Small intestine (tissue), 7 donors: ENCODE data around the gene NPAT. TPM values are rescaled to one million over a fixed set of nuclear protein-coding genes. Genes with fewer than 3 reads are reported as not detected.

ENCODE experiments used
- DNase-seq, 2 donors: peaks; one replicate each; pipeline versions ENCODE4 v3.0.0 to v3.0.0-alpha.2; 2013
- FAIRE-seq: peaks from 2 replicates; lab custom pipeline; 2012; peaks lifted over from hg19 to GRCh38; lab: Jason Lieb, UNC
- H3K27ac ChIP-seq, 3 donors: one replicate each; pipeline ENCODE4 v1.5.1; 2013; ENCODE audit warnings: low read length in 2 of 3, mild to moderate bottlenecking in 2 of 3, control low read depth in 1 of 3, inconsistent platforms in 1 of 3, low read depth in 1 of 3, moderate library complexity in 1 of 3
- H3K27me3 ChIP-seq, 3 donors: one replicate each; pipeline ENCODE4 v1.6.1; 2013; ENCODE audit warnings: low read length in 3 of 3, inconsistent platforms in 1 of 3; ENCODE audit not compliant: control insufficient read depth in 3 of 3, insufficient read depth in 3 of 3
- H3K36me3 ChIP-seq, 3 donors: one replicate each; pipeline ENCODE4 v1.6.1; 2013; ENCODE audit warnings: low read length in 3 of 3, inconsistent platforms in 1 of 3, low read depth in 1 of 3, mild to moderate bottlenecking in 1 of 3, moderate library complexity in 1 of 3; ENCODE audit not compliant: control insufficient read depth in 3 of 3, insufficient read depth in 2 of 3
- H3K4me1 ChIP-seq, 3 donors: one replicate each; pipeline ENCODE4 v1.6.1; 2013; ENCODE audit warnings: low read length in 2 of 3, inconsistent platforms in 1 of 3, low read depth in 1 of 3, mild to moderate bottlenecking in 1 of 3, moderate library complexity in 1 of 3; ENCODE audit not compliant: control insufficient read depth in 3 of 3, insufficient read depth in 2 of 3
- H3K4me3 ChIP-seq, 3 donors: one replicate each; pipeline ENCODE4 v1.5.1; 2013; ENCODE audit warnings: low read length in 3 of 3, control low read depth in 1 of 3, inconsistent platforms in 1 of 3, low read depth in 1 of 3, mild to moderate bottlenecking in 1 of 3, moderate library complexity in 1 of 3
- H3K9me3 ChIP-seq, 2 donors: one replicate each; pipeline ENCODE4 v1.6.1; 2013; ENCODE audit warnings: low read depth in 1 of 2, low read length in 1 of 2; ENCODE audit not compliant: control insufficient read depth in 2 of 2, insufficient read depth in 1 of 2
- WGBS, 3 donors: extraction: QIAGEN DNeasy Blood & Tissue Kit; methylation state at CpG; one replicate each; pipeline ENCODE4 v1.1.7; 2013; 5-methylcytosine and 5-hydroxymethylcytosine counted together
- polyA plus RNA-seq, 4 donors: library from polyadenylated mRNA; stranded (reverse) in 3 of 4; unstranded in 1 of 4; fragments of 200-250 nt in 3 of 4; fragments of 120-200 nt in 1 of 4; gene quantifications; one replicate each; pipeline versions ENCODE4 v1.2.1 to v1.2.3, GENCODE V29; 2013
- donor health status: healthy with polysubstance abuse.
- donor health status: control.
- donor health status: control.
- donor health status: Bipolar disorder and iron deficiency.
- donor health status: healthy.

NPAT gene
- polyA plus RNA-seq, 4 donors = 2.7 to 13.8 (median 3.1) TPM

GRCh38 chr11:108237058-108237481, 14.6 kb upstream of the NPAT start:
- H3K27ac ChIP-seq = peak overlapping the region in 1 of 3 donors; percentile 22
- no peak for DNase-seq
- 76 to 93% (median 83%) methylated on average over 1 of the region's 1 CpG for WGBS, 3 donors
- no peaks in the 10 kb centered on the region for H3K9me3 ChIP-seq
- peaks cover 1 to 13% (median 7%) of the 10 kb centered on the region in 3 donors for H3K36me3 ChIP-seq
- no peak for FAIRE-seq
- H3K4me3 ChIP-seq = no peak overlapping the region
- no peaks in the 10 kb centered on the region for H3K4me1 ChIP-seq
- no peaks in the 10 kb centered on the region for H3K27me3 ChIP-seq

- no peak for FAIRE-seq
- Histone ChIP-seq H3K4me3 (no peak overlapping the region), H3K36me3 (peaks cover 0 to 13% (median 7%) of the 10 kb centered on the region in 3 donors), H3K9me3 (no peaks in the 10 kb centered on the region), H3K27ac (no peak overlapping the region), H3K27me3 (no peaks in the 10 kb centered on the region), H3K4me1 (no peaks in the 10 kb centered on the region)
- no peak for DNase-seq
- WGBS, 3 donors = 95 to 99% (median 98%) methylated on average over 2 of the region's 2 CpGs
These were observed 13.2 kb upstream of the NPAT start for GRCh38 chr11:108235633-108236032.

DNA sequence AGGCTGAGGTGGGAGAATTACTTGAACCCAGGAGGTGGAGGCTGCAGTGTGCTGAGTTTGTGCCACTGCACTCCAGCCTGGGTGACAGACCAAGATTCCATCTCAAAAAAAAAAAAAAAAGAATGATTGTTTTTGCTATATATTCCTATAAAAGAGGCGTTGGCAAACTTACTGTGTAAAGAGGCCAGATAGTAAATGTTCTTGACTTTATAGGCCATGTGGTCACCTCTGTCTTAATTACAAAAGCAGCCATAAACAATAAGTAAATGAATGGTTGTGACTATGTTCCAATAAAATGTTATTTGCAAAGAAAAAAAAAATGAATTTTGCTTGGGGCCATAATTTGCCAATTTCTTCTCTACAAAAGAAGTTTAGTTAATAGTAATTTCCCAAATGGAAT, 12.8 kb upstream of the NPAT start:
- no peaks in the 10 kb centered on the region for H3K9me3 ChIP-seq
- 89 to 100% (median 97%) methylated on average over 1 of the region's 1 CpG for WGBS, 3 donors
- no peak for FAIRE-seq

DNA sequence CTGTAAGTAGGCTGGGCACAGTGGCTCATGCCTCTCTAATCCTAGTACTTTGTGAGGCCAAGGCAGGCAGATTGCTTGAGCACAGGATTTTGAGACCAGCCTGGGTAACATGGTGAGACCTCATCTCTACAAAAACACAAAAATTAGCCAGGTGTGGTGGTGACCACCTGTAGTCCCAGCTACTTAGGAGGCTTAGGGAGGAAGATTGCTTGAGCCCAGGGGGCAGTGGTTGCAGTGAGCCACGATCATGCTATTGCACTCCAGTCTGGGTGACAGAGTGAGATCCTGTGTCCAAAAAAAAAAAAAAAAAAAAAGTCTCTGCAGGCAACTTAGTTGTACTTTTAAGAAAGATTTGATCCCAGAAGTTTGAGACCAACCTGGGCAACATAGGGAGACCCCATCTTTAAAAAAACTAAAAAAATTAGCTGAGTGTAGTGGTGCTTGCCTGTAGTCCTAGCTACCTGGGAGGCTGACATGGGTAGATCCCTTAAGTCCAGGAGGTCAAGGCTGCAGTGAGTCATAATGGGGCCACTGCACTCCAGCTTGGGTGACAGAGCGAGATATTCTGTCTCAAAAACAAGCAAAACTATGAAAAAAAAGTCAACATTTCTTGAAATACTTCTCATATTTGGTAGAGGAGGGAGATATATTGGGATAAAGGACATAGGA, 11.0 kb upstream of the NPAT start:
- FAIRE-seq = no peak
- H3K27me3 ChIP-seq = no peaks in the 10 kb centered on the region
- no peak overlapping the region for H3K4me3 ChIP-seq
- peak in 1 of 2 donors; percentile 22 for DNase-seq
- peaks cover 3 to 20% (median 3%) of the 10 kb centered on the region in 3 donors for H3K36me3 ChIP-seq
- H3K27ac ChIP-seq = no peak overlapping the region
- no peaks in the 10 kb centered on the region for H3K4me1 ChIP-seq
- 94 to 96% (median 96%) methylated on average over 2 of the region's 2 CpGs for WGBS, 3 donors
- H3K9me3 ChIP-seq = no peaks in the 10 kb centered on the region

More for the DNA sequence above, 12.8 kb upstream of the NPAT start:
- Histone ChIP-seq H3K27me3 (no peaks in the 10 kb centered on the region), H3K4me1 (no peaks in the 10 kb centered on the region), H3K36me3 (peaks cover 0 to 13% (median 6%) of the 10 kb centered on the region in 3 donors), H3K4me3 (no peak overlapping the region), H3K27ac (no peak overlapping the region)
- DNase-seq = no peak

- WGBS, 3 donors = 85 to 89% (median 86%) methylated on average over 2 of the region's 2 CpGs
- H3K4me3 ChIP-seq = no peak overlapping the region
- FAIRE-seq (no peak), DNase-seq (no peak)
- no peaks in the 10 kb centered on the region for H3K9me3 ChIP-seq
- H3K36me3 ChIP-seq = peaks cover 3 to 19% (median 3%) of the 10 kb centered on the region in 3 donors
- H3K27me3 ChIP-seq = no peaks in the 10 kb centered on the region
- no peak overlapping the region for H3K27ac ChIP-seq
- peaks cover 0 to 8% (median 0%) of the 10 kb centered on the region in 3 donors for H3K4me1 ChIP-seq
These were observed 5.8 kb upstream of the NPAT start for GRCh38 chr11:108228251-108228650.

DNA sequence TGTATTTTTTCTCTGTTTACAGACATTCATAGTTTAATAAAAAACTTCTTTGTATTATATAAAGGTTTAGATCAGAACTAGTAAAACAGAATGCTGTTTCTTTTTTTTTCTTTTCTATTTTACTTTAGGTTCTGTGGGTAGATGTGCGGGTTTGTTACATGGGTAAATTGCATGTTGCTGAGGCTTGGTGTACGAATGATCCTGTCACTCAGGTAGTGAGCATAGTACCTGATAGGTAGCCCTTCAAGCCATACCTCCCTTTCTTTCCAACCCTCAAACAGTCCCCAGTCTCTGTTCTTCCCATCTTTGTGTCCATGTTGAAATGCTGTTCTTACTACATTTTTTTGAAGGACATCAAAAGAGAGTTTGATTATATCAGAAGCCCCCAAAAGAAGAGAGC, 3.6 kb upstream of the NPAT start:
- no peak overlapping the region for H3K27ac ChIP-seq
- peaks cover under 1 to 8% (median 1%) of the 10 kb centered on the region in 3 donors for H3K4me1 ChIP-seq
- H3K36me3 ChIP-seq = peaks cover 3 to 12% (median 3%) of the 10 kb centered on the region in 3 donors
- FAIRE-seq (no peak), DNase-seq (no peak)
- WGBS, 3 donors = 87 to 89% (median 88%) methylated on average over 2 of the region's 2 CpGs
- H3K9me3 ChIP-seq = no peaks in the 10 kb centered on the region
- H3K27me3 ChIP-seq = no peaks in the 10 kb centered on the region
- no peak overlapping the region for H3K4me3 ChIP-seq

- DNase-seq = peak in 1 of 2 donors; percentile 16
- WGBS, 3 donors = 69 to 93% (median 76%) methylated on average over 14 of the region's 14 CpGs
- peaks cover 3 to 11% (median 3%) of the 10 kb centered on the region in 3 donors for H3K36me3 ChIP-seq
- no peak overlapping the region for H3K4me3 ChIP-seq
- no peaks in the 10 kb centered on the region for H3K27me3 ChIP-seq
- peaks cover 2 to 10% (median 5%) of the 10 kb centered on the region in 3 donors for H3K4me1 ChIP-seq
- no peaks in the 10 kb centered on the region for H3K9me3 ChIP-seq
- no peak for FAIRE-seq
- peak overlapping the region in 1 of 3 donors; percentile 83 for H3K27ac ChIP-seq
These were observed 2.7 kb upstream of the NPAT start for GRCh38 chr11:108224911-108225786.

DNA sequence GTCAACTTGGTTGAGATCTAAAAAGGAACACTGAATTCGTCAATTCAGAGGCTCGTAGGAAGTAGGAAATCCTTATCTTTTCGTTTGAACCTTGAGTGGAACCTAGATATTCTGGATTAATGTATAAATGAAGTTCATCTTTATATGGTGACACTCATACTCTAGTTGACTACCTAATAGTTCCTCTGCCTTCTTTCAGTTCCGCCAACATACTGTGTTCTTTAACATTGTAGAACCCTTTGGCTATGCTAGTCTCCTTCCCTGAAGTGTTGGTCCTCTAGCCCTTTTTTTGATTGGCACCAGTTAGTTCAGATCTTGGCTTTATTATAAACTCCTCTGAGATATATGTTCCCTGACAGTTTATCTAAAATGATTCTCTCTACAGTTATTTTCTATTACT, 1.9 kb upstream of the NPAT start:
- FAIRE-seq (no peak), DNase-seq (no peak)
- peaks cover 2 to 10% (median 8%) of the 10 kb centered on the region in 3 donors for H3K4me1 ChIP-seq
- H3K4me3 ChIP-seq = peak overlapping the region in 1 of 3 donors; percentile 74
- H3K27me3 ChIP-seq = no peaks in the 10 kb centered on the region
- 47 to 60% (median 59%) methylated on average over 4 of the region's 4 CpGs for WGBS, 3 donors
- peak overlapping the region in 1 of 3 donors; percentile 92 for H3K27ac ChIP-seq
- H3K36me3 ChIP-seq = peaks cover 0 to 4% (median under 1%) of the 10 kb centered on the region in 3 donors
- H3K9me3 ChIP-seq = no peaks in the 10 kb centered on the region
